ENCODE results near the gene ANKS1A.

Gene ANKS1A

GRCh38 chr6:35041086-35041861, 152.2 kb downstream of the ANKS1A start:
- no peak for DNase-seq (ENCODE audit: low read depth in 2 of 2)

GRCh38 chr6:35042031-35042815, 153.2 kb downstream of the ANKS1A start:
- DNase-seq (ENCODE audit: low read depth in 2 of 2) = no peak

GRCh38 chr6:35043381-35044130, 154.5 kb downstream of the ANKS1A start:
- no peak for DNase-seq (ENCODE audit: low read depth in 2 of 2)

GRCh38 chr6:35044145-35044745, 155.2 kb downstream of the ANKS1A start:
- no peak for DNase-seq (ENCODE audit: low read depth in 2 of 2)

GRCh38 chr6:35044761-35045421, 155.8 kb downstream of the ANKS1A start:
- DNase-seq (ENCODE audit: low read depth in 2 of 2) = no peak

- DNase-seq (ENCODE audit: low read depth in 2 of 2) = no peak
Measured at GRCh38 chr6:35046103-35046502, 157.0 kb downstream of the ANKS1A start.

- no peak for DNase-seq (ENCODE audit: low read depth in 2 of 2)
Measured at GRCh38 chr6:35046862-35047261, 157.8 kb downstream of the ANKS1A start.

- DNase-seq (ENCODE audit: low read depth in 2 of 2) = no peak
Measured at GRCh38 chr6:35047265-35048011, 158.4 kb downstream of the ANKS1A start.

- DNase-seq (ENCODE audit: low read depth in 2 of 2) = no peak
Measured at GRCh38 chr6:35048031-35048613, 159.1 kb downstream of the ANKS1A start.

GRCh38 chr6:35048631-35049083, 159.6 kb downstream of the ANKS1A start:
- no peak for DNase-seq (ENCODE audit: low read depth in 2 of 2)

GRCh38 chr6:35049156-35049735, 160.2 kb downstream of the ANKS1A start:
- no peak for DNase-seq (ENCODE audit: low read depth in 2 of 2)

GRCh38 chr6:35049900-35050756, 161.1 kb downstream of the ANKS1A start:
- DNase-seq (ENCODE audit: low read depth in 2 of 2) = no peak

- DNase-seq (ENCODE audit: low read depth in 2 of 2) = no peak
Measured at GRCh38 chr6:35050757-35051330, 161.8 kb downstream of the ANKS1A start.

- no peak for DNase-seq (ENCODE audit: low read depth in 2 of 2)
Measured at GRCh38 chr6:35051396-35051795, 162.3 kb downstream of the ANKS1A start.

GRCh38 chr6:35051997-35052583, 163.0 kb downstream of the ANKS1A start:
- DNase-seq (ENCODE audit: low read depth in 2 of 2) = no peak

- DNase-seq (ENCODE audit: low read depth in 2 of 2) = no peak
Measured at GRCh38 chr6:35052694-35053565, 163.9 kb downstream of the ANKS1A start.

GRCh38 chr6:35053701-35054100, 164.6 kb downstream of the ANKS1A start:
- no peak for DNase-seq (ENCODE audit: low read depth in 2 of 2)
